ENCODE measurements around the gene RNF227. TPM values are rescaled to one million over a fixed set of nuclear protein-coding genes. Genes with fewer than 3 reads are reported as not detected.

RNF227 gene
- total RNA-seq, 2 experiments from 2014 or later: 3.6 to 3.7 TPM

DNA sequence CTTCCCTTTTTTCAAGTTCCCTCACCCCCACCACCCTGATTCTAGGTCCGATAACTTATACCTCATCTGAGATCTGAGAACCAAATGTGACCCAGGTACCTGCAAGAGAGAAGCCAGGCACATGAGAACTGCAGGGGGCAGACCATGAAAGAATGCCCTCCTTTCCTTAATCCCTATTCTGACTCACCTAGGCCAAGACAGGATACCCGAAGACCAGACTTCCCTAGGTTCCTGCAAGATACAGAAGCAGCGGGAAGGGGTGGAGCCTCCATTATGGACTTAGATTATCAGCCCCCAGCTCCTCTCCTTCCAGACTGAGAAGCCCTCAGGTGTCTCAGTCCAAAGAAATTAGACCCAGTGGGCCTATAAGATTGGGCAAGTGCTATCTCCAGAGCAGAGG is 11.5 kb upstream of the RNF227 start:
- Mint-ChIP-seq H3K4me1 (peaks cover 31% of the 10 kb centered on the region), H3K9me3 (no peaks in the 10 kb centered on the region), H3K36me3 (ENCODE audit: low read depth) (peaks cover 20% of the 10 kb centered on the region), H3K4me3 (no peak overlapping the region), H3K27me3 (no peaks in the 10 kb centered on the region), H3K27ac (no peak overlapping the region)
- ChIA-PET CTCF (interaction anchor here (1.8 kb wide), 1 partner anchor 14 kb away, joined by 4 read pairs; no protein-coding TSS in a partner anchor), POLR2A (interaction anchor here (1.4 to 1.8 kb wide), 2 partner anchors 12 to 23 kb away, joined by 4 to 8 read pairs; partner anchors contain the start of gene RNF227)
- DNase-seq: no peak

DNA sequence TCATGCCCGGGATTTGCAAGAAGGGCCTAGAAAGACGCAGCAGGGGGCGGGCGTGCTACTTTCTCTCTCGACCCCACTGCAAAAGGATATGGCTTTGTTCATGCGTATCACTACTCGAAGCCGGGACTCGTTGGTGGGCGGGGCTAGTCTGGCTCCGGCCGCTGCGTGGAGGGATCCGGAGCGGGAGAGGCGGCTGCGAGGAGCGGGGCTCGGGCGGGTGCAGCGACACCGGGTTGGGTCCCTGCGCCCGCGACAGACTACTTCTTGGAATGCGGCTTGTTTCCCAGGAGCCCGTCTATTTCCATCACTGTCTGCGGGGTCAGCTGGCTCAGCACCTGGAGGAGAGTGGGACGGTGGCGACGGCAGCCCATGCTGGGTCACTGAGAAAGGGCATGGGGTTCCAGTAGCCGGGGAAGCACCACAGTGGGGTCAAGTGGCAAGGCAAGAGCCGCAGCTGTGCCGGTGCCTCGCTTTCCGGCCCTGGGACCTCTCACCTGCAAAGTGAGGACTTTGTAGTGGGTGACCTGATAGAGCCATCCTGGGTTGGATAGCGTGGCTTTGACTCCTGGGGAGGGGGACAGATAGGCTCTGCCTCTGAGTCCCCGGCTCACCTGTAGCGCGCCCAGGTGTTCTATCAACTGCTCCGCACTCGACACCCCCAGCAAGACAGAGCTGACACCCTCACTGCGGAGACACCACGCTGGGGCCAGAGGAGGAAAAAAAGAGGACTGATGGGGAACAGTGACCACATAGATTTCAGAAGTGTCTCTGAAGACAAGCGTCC is 6.9 kb upstream of the RNF227 start:
- Mint-ChIP-seq H3K27ac (peak overlapping the region; percentile 55), H3K4me1 (peaks cover 19% of the 10 kb centered on the region)
- POLR2A ChIA-PET: interaction anchor here (0.7 to 10.4 kb wide), 3 partner anchors 9 to 66 kb away, joined by 3 to 144 read pairs (median 3); partner anchors contain the start of genes CNTROB, KCNAB3 and TRAPPC1

DNA sequence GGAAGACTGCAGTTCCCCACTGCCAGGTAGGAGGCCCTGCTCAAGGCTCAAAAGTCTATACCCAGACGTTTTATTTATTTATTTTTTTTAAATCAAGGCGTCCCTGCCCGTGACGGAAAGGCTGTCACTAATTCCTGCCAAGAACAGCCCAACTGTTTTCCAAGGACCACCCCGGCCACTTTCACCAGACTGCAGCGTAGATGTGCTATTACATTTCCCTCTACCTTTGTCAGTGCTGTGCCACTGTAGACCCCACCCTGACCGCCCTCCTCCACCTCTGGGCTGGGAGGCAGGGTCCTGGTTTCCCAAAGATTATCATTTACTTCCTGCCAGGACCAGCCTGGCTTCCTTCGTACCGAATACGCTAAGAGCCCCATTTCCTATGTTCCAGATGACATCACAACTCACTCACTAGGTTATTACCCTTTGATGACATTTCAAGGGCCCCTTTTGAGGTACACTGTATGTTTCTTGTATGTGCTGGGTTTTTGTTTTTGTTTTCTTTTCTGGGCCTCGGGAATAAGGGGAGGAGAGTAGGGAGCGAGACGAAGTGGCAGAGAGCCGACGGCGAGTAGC is 6.3 kb upstream of the RNF227 start:
- H3K4me3 Mint-ChIP-seq: peak overlapping the region; percentile 65
- H3K27me3 Mint-ChIP-seq: no peaks in the 10 kb centered on the region
- peaks cover 17% of the 10 kb centered on the region for H3K4me1 Mint-ChIP-seq
- ChIA-PET CTCF (interaction anchor here (0.7 to 7.9 kb wide), 2 partner anchors 67 kb away, joined by 4 to 90 read pairs; no protein-coding TSS in a partner anchor), POLR2A (interaction anchor here (0.7 to 10.4 kb wide), 2 partner anchors 9 to 65 kb away, joined by 3 to 144 read pairs; partner anchors contain the start of genes CNTROB, KCNAB3 and TRAPPC1)
- no peak for DNase-seq
- H3K9me3 Mint-ChIP-seq: no peaks in the 10 kb centered on the region
- H3K27ac Mint-ChIP-seq: peak overlapping the region; percentile 55
- no peaks in the 10 kb centered on the region for H3K36me3 Mint-ChIP-seq (ENCODE audit: low read depth)

More for the DNA sequence above, 6.9 kb upstream of the RNF227 start:
- no peaks in the 10 kb centered on the region for H3K27me3 Mint-ChIP-seq
- H3K9me3 Mint-ChIP-seq: no peaks in the 10 kb centered on the region
- DNase-seq: peak; percentile 84
- CTCF ChIA-PET: interaction anchor here (0.6 to 0.7 kb wide), 2 partner anchors 67 kb away, joined by 3 to 4 read pairs; no protein-coding TSS in a partner anchor
- H3K36me3 Mint-ChIP-seq (ENCODE audit: low read depth): peaks cover 2% of the 10 kb centered on the region
- peak overlapping the region; percentile 65 for H3K4me3 Mint-ChIP-seq

DNA sequence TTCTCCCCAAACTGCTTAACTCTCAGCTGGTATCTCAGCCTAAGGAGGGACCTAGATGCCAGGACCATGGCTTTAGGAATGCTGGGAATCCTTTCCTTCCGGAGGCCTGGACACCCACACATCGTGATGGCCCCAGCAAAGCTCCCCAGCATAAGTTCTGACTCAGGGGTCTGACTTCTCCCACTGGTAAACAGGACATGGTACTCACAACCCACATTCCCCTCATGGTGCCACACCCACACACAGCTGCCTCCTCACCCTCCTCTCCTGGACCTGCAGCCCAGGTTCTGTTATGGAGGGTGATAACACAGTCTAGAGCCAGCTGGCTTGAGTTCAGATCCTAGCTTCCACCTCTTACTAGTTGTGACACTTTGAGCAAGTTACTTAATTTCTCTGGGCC is 719 bp upstream of the RNF227 start:
- H3K27ac Mint-ChIP-seq: peak overlapping the region; percentile 21
- H3K27me3 Mint-ChIP-seq: no peaks in the 10 kb centered on the region
- H3K9me3 Mint-ChIP-seq: no peaks in the 10 kb centered on the region
- peaks cover 8% of the 10 kb centered on the region for H3K36me3 Mint-ChIP-seq (ENCODE audit: low read depth)
- CTCF ChIA-PET: interaction anchor here (1.1 to 7.9 kb wide), 7 partner anchors 11 to 82 kb away, joined by 3 to 90 read pairs (median 5); partner anchors contain the start of genes CNTROB, NAA38 and TRAPPC1
- peaks cover 37% of the 10 kb centered on the region for H3K4me1 Mint-ChIP-seq
- no peak for DNase-seq
- peak overlapping the region; percentile 60 for H3K4me3 Mint-ChIP-seq
- POLR2A ChIA-PET: interaction anchor here (0.8 to 10.4 kb wide), 7 partner anchors 10 to 230 kb away, joined by 3 to 144 read pairs (median 8); partner anchors contain the start of genes CNTROB, KCNAB3, NAA38 and TP53

DNA sequence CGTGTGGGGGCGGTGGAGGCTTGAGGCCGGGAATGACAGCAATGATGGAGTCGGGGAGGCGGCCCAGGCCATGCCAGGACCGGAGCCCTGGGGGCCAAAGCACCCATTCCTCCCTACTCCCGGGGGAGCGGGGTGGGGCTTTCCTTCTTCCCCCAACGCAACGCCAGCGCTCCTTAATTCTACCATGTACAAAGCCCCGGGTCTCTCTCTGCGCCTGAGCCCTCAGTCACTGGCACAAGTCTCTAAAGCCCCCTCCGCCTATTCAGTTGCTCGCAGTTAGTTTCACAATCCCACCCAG is 245 bp upstream of the RNF227 start:
- Mint-ChIP-seq H3K4me3 (peak overlapping the region; percentile 60), H3K27me3 (no peaks in the 10 kb centered on the region), H3K4me1 (peaks cover 35% of the 10 kb centered on the region), H3K36me3 (ENCODE audit: low read depth) (peaks cover 12% of the 10 kb centered on the region), H3K9me3 (no peaks in the 10 kb centered on the region), H3K27ac (peak overlapping the region; percentile 21)
- DNase-seq: no peak
- POLR2A ChIA-PET: interaction anchor here (0.7 to 10.4 kb wide), 15 partner anchors 8 to 345 kb away, joined by 3 to 144 read pairs (median 5); partner anchors contain the start of genes CHD3, CNTROB, KCNAB3 and NAA38
- CTCF ChIA-PET: interaction anchor here (0.7 to 7.9 kb wide), 18 partner anchors 11 to 144 kb away, joined by 3 to 90 read pairs (median 4); partner anchors contain the start of genes CNTROB, KCNAB3, NAA38 and TRAPPC1

DNA sequence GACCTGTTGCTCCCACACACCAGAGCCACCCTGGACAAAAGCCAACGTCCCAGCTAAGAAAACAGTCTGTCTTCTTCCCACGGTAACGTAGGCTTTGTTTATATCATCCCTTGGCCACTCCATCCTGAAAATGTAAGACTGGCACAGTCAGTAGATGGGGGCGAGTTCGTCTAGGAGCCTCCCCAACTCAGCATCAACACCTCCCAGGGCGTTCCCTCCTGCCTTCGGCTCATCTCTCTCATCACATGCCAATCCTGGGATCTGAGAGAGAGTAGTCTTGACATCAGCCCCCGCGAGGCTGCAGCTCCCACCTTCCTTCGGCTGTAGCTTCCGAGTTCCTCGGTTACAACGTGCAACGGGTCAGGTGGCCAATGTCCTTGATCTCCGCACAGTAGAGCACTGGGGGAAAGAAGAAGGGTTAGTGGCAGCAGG is 894 bp downstream of the RNF227 start:
- no peak for DNase-seq
- H3K27me3 Mint-ChIP-seq: no peaks in the 10 kb centered on the region
- ChIA-PET CTCF (interaction anchor here (0.9 to 7.9 kb wide), 11 partner anchors 14 to 145 kb away, joined by 3 to 90 read pairs (median 5); partner anchors contain the start of gene KCNAB3), POLR2A (interaction anchor here (0.7 to 10.4 kb wide), 15 partner anchors 9 to 274 kb away, joined by 3 to 144 read pairs (median 5); partner anchors contain the start of genes CHD3, CNTROB, KCNAB3 and TP53)
- peak overlapping the region; percentile 88 for H3K27ac Mint-ChIP-seq
- H3K4me3 Mint-ChIP-seq: peak overlapping the region; percentile 90
- peaks cover 23% of the 10 kb centered on the region for H3K36me3 Mint-ChIP-seq (ENCODE audit: low read depth)
- no peaks in the 10 kb centered on the region for H3K9me3 Mint-ChIP-seq
- H3K4me1 Mint-ChIP-seq: peaks cover 35% of the 10 kb centered on the region

DNA sequence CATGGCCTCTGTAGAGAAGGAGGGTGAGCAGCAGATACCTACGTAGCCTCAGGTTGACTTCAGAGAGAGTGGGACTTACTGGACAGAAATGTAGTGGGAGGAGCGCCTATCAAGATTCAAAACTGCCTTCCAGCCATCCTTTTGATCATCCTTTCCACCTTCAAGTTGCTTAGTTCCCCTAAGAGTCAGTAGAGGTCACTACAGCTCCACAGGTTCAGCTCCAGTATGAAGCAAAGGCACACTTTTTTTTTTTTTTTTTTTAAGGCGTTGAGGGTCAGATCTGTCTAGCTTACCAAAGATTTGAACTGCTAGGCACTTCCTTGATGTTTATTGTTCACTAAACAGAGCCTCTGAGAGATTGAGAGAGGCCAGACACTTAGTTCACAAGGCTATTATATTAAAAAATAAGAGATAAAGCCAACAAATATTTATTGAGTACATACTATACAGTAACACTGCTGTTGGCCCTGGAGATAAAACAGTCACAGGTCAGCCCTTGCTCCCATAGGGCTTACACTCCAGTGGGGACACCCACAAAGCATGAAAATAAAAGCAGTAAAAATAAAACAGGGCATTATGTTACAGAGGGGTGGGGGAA is 3.1 kb downstream of the RNF227 start:
- peak overlapping the region; percentile 57 for H3K27ac Mint-ChIP-seq
- peaks cover 40% of the 10 kb centered on the region for H3K36me3 Mint-ChIP-seq (ENCODE audit: low read depth)
- ChIA-PET POLR2A (interaction anchor here (0.9 to 2.4 kb wide), 4 partner anchors 19 to 80 kb away, joined by 3 to 13 read pairs (median 8); partner anchors contain the start of genes CNTROB and TRAPPC1), CTCF (interaction anchor here (0.6 to 4.7 kb wide), 25 partner anchors 9 to 225 kb away, joined by 3 to 104 read pairs (median 5); partner anchors contain the start of genes CNTROB, GUCY2D, KCNAB3 and TRAPPC1)
- peaks cover 35% of the 10 kb centered on the region for H3K4me1 Mint-ChIP-seq
- H3K27me3 Mint-ChIP-seq: no peaks in the 10 kb centered on the region
- H3K9me3 Mint-ChIP-seq: no peaks in the 10 kb centered on the region
- DNase-seq: peak; percentile 49
- no peak overlapping the region for H3K4me3 Mint-ChIP-seq

DNA sequence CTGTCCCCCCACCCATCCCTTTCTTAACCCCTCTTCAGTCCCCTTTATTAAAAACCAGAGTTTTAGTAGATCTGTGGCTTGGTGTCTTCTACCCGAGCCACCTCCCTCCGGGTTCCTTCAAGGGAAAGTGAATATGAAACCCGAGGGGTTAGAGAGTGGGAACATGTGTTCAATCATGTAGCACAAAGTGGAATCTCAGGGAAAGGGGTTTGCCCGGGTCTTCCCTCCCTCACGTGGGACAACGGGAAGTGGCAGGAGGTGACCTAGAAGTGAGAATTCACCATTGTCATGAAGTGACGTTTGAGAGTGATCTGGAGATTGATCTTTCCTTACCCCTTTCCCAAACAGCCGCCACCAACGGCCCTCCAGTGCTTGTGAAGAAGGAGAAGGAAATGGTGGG is 5.0 kb downstream of the RNF227 start:
- no peak for DNase-seq
- Mint-ChIP-seq H3K27me3 (no peaks in the 10 kb centered on the region), H3K4me3 (no peak overlapping the region), H3K9me3 (no peaks in the 10 kb centered on the region), H3K27ac (no peak overlapping the region), H3K4me1 (peaks cover 25% of the 10 kb centered on the region), H3K36me3 (ENCODE audit: low read depth) (peaks cover 58% of the 10 kb centered on the region)
- ChIA-PET CTCF (interaction anchor here (2.8 to 4.7 kb wide), 3 partner anchors 77 to 130 kb away, joined by 10 to 104 read pairs (median 19); no protein-coding TSS in a partner anchor), POLR2A (no interaction called here)

DNA sequence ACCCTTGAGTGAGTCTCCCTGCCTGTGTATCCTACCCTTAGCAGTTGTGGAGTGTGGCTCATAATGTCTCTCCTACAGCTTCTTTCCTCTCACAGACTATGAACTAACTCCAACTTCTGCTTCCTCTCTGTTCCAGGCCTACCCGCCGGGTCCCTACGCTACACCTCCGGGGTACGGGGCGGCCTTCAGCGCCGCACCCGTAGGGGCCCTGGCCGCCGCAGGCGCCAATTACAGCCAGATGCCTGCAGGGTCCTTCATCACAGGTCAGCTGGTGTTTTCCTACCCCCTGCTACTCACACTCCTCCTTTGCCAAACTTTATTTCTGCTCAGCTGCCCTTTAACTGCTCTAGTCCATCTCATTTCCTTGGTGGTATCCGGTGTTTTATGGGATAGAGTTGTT is 5.4 kb downstream of the RNF227 start:
- DNase-seq: no peak
- peaks cover 25% of the 10 kb centered on the region for H3K4me1 Mint-ChIP-seq
- CTCF ChIA-PET: interaction anchor here (4.7 kb wide), 1 partner anchor 78 kb away, joined by 104 read pairs; no protein-coding TSS in a partner anchor
- peaks cover 62% of the 10 kb centered on the region for H3K36me3 Mint-ChIP-seq (ENCODE audit: low read depth)
- POLR2A ChIA-PET: no interaction called here
- no peak overlapping the region for H3K27ac Mint-ChIP-seq
- no peak overlapping the region for H3K4me3 Mint-ChIP-seq
- H3K9me3 Mint-ChIP-seq: no peaks in the 10 kb centered on the region
- no peaks in the 10 kb centered on the region for H3K27me3 Mint-ChIP-seq

DNA sequence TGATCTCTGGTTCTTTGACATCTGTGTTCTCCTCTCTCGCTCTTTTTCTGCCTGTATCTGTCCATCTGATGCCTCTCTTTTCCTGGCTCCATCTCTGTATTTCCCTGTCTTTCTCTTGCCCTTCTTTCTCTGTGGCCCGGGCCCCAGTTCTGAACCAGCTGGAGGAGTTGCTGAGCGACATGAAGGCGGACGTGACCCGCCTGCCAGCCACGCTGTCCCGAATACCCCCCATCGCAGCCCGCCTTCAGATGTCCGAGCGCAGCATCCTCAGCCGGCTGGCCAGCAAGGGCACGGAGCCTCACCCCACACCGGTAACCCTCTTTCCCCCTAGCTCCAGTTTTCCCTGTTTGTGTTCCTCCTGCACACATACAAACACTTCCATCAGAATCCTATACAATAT is 5.8 kb downstream of the RNF227 start:
- no peak overlapping the region for H3K4me3 Mint-ChIP-seq
- H3K27ac Mint-ChIP-seq: no peak overlapping the region
- peaks cover 21% of the 10 kb centered on the region for H3K4me1 Mint-ChIP-seq
- ChIA-PET POLR2A (no interaction called here), CTCF (interaction anchor here (4.7 kb wide), 1 partner anchor 78 kb away, joined by 104 read pairs; no protein-coding TSS in a partner anchor)
- H3K9me3 Mint-ChIP-seq: no peaks in the 10 kb centered on the region
- H3K27me3 Mint-ChIP-seq: no peaks in the 10 kb centered on the region
- peaks cover 65% of the 10 kb centered on the region for H3K36me3 Mint-ChIP-seq (ENCODE audit: low read depth)
- DNase-seq: no peak

DNA sequence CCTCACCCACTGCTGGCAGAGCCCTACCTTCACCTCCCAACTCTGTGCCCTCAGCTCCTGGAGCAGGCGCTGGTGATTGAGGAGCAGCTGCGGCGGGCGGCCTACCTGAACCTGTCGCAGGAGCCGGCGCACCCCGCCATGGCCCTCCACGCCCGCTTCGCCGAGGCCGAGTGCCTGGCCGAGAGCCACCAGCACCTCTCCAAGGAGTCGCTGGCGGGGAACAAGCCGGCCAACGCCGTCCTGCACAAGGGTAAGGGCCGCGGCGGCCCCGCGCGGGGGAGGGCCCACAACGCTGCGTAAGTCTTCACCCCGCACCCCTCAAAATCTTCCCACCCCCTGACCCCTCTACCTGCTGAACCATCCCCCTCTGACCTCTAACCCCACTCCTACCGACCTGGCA is 7.0 kb downstream of the RNF227 start:
- no peak overlapping the region for H3K27ac Mint-ChIP-seq
- no peak for DNase-seq
- ChIA-PET POLR2A (no interaction called here), CTCF (no interaction called here)
- H3K4me3 Mint-ChIP-seq: no peak overlapping the region
- no peaks in the 10 kb centered on the region for H3K27me3 Mint-ChIP-seq
- H3K9me3 Mint-ChIP-seq: no peaks in the 10 kb centered on the region
- H3K36me3 Mint-ChIP-seq (ENCODE audit: low read depth): peaks cover 75% of the 10 kb centered on the region
- peaks cover 12% of the 10 kb centered on the region for H3K4me1 Mint-ChIP-seq
